HEK293T (cell line): ENCODE measurements around the gene EFHB.

Experiments
- BHLHE40 ChIP-seq: fragments of 450-650 bp; IDR thresholded peaks from 2 replicates; pipeline ENCODE4 v1.6.1; 2016; ENCODE audit warnings: mild to moderate bottlenecking, moderate library complexity, borderline replicate concordance
- LEF1 ChIP-seq: fragments of 450-650 bp; IDR thresholded peaks from 2 replicates; pipeline ENCODE4 v1.6.1; 2017; ENCODE audit warnings: mild to moderate bottlenecking, borderline replicate concordance

GRCh38 chr3:19961960-19962359 is 27.9 kb upstream of the EFHB start:
- TF ChIP-seq LEF1 (no peak), BHLHE40 (no peak)
